SHP77 treated with DMSO at 0.1 percent for 48 hours (cell line): ENCODE measurements around the gene GFRA1.

ENCODE experiments used
- DNase-seq: peaks from one replicate; lab custom pipeline; 2025; lab: John Stamatoyannopoulos, UW

Gene GFRA1

DNA sequence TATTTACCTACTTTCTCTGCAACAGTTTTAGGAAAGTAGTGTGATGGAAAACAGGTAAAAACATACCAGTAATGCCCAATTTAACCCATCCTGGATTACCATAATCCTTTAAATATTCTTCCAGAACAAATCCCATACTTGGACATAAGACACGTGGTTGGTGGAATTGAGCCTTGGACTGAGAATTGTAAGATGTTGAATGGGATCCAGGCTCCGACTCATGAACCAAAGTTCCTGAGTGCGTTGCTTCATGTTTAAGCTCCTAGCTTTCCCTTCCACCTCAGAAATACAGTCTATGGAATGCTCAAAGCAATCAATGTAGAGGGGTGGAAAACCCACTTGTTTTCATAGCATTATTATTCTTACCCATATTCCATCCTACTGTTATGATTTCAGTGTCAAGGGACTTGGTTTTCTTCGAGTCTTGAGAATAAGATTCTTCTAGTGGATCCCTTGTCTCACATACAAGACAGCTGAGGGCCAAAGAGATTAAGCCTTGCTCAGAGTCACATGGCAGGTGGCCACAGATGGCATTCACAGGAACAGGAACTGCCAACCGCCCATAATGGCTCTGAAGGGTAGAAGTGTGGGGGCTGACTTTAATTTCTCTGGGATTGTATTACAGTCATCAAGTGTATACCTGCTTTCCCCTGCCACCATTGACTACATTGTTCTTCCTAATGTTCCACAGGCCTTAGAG is 171.2 kb downstream of the GFRA1 start:
- DNase-seq = no peak

DNA sequence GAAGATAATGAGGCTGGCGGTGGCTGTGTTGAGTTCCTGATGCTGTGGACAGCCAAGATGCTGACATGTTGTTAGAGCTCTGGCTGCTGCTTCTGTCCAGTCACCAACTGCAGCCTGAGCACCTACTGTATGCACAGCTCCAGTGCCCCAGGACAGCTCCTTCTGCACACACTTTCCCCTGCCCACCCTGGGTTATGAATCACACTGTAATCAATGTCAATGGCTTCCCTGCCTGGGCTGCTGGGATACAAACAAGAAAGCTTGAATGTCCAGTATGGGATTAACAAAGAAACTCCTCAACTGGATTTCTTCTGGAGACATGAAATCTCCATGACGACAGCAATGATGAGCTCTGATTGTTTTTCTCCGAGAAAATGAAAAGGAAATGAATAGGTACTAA is 172.0 kb downstream of the GFRA1 start:
- DNase-seq = no peak

DNA sequence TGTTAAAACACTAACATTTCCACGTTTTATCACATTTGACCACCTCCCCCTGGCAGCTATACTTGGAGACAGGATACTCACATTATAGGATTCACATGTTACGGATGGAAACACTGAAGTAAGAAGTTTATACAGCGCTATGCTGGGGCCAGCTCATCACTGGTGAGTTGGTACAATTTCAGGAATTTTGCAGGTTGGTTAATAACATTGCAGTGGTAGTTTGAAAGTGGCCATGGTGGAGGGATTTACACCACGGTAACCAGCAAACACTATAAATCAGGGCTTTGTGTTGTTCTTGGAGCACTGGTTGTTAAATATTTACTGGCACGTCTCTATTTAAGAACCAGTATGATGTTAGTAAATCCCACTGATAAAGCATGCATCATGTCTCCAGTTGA is 174.0 kb downstream of the GFRA1 start:
- no peak for DNase-seq

- no peak for DNase-seq
Measured at GRCh38 chr10:116098411-116099022, 174.5 kb downstream of the GFRA1 start.

DNA sequence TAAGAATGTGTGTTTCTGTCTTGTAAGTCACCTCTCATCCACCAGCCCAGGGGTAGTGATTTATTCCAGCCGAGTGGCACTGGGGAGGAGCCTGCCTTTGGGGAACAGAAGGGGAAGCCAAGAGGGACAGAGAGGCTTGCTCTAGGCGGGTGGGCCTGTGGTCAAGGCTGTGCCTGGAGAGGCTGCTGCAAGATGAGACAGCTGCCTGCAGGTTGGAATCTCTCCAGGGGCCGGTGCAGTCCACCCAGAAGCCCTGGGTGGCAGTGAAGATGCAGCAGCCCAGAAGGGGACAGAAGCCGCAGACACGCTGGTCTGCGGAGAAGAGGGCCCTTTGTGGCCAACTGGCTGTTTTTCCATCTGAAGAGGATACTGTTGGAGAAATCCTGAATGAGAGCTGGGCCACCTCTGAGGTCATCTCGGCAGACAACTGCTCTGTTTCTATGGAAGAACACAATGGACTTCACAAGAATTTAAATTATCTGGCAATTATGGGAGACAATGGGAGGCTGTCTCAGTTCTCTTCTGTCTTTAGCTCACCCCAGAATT is 175.7 kb downstream of the GFRA1 start:
- DNase-seq = no peak

DNA sequence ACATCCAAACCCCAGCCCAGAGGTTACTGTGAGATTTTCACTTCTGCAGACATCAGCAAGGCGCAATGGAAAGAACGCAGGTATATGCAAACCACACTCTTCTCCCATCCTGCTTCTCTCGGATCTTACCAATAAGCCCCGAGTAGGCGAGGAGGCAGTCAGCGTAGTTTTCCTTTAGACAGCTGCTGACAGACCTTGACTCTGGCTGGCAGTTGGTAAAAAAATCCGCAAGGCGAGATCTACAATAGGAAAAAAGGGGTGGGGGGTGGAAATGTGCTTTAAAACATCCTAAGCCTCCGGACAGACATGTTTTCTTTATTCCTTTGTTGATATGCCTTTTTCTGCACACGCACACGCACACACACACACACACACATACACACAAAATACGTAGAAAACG is 176.5 kb downstream of the GFRA1 start:
- no peak for DNase-seq

- DNase-seq = no peak
Measured at GRCh38 chr10:116094356-116094755, 178.7 kb downstream of the GFRA1 start.

DNA sequence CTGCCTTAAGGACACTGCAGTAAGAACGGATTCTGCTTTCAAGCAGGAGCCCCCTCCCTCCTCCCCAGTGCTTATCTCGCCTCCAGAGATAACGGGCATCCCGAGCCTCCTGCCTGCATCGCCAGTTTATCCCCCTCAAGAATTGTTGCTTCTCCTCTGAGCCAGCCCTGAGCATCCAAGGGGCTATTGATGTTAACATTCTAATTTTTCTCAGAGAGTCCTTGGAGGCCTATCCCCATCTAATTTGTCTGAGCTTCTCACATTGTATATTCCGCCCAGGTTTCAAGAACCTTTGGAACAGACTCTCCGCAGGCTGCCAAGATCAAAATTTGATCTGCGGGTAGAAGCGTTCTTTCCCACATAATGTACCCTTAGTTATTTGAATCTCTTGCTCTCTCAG is 180.0 kb downstream of the GFRA1 start:
- DNase-seq = no peak

- DNase-seq = no peak
Measured at GRCh38 chr10:116088985-116089384, 184.0 kb downstream of the GFRA1 start.

GRCh38 chr10:116085323-116085722 is 187.7 kb downstream of the GFRA1 start:
- DNase-seq = no peak

DNA sequence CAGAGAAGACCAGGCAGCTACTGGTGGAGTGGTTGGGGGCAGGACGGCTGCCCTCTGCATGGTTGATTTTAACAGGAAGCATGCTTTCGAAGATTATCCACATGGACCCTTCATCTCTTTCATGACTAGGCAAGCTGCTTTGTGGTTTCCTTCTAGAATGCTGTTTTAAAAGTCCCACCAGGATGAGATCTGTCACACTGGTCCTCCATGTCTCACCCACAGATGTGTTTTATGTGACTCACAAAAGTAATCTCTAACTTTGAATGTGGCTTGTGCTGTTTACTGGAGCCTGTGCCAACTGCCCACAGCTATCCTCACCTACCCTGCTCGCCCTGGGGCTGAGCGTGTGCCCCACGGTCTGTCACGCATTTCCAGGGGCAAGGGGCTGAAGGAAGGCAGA is 188.8 kb downstream of the GFRA1 start:
- no peak for DNase-seq

GRCh38 chr10:116083226-116083762 is 189.7 kb downstream of the GFRA1 start:
- DNase-seq = no peak

DNA sequence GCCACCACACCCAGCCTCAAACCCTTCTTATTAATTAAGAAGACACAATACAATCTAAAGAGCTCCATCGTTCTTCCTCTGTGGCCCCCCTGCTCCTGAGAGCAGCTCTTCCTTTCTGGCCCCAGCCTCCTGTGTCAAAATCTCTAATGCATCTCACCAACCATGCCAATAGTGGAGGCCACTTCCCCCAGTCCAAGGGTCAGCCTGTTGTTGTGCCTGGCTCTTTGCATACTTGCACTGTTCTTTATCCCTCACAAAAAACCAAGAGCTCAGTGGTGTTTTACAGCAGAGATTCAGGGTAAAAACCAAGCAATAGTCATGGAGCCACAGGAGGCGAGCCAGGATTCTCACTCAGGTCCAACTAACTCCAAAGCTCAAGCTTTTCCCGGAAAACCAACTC is 190.2 kb downstream of the GFRA1 start:
- DNase-seq = no peak

DNA sequence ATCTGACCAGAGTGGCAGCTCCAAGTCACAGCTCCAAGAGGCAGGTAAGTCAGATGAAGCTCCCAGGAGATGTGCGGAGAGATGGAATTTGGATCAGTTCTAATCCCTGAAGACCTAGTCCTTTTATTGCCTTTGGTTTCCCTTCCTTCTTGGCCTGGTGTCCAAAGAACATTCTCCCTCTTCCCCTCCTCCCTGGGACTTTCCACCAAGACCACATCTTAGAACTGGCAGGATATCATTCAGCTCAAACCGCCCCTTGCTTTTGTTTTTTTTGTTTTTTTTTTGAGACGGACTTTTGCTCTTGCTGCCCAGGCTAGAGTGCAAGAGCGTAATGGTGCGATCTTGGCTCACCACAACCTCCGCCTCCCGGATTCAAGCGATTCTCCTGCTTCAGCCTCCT is 190.8 kb downstream of the GFRA1 start:
- DNase-seq = no peak

- DNase-seq = no peak
Measured at GRCh38 chr10:116080553-116080952, 192.5 kb downstream of the GFRA1 start.

DNA sequence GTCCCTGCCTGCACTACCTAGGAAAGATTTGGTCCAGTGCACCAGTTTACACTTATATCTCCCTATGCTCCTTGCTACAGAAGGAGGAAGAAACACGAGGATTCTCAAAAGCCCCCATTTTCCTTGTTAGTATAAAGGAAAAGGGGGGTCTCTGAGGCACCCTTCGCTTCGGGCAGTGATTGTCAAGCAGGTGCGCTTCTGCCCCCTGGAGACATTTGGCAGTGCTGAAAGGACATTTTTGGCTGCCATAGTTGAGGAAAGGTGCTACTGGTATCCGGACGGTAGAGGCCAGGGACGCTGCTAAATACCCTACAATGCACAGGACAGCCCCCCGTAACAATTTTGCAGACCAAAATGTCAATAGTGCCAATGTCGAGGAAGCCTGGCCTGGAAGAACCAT is 193.7 kb downstream of the GFRA1 start:
- DNase-seq = no peak

DNA sequence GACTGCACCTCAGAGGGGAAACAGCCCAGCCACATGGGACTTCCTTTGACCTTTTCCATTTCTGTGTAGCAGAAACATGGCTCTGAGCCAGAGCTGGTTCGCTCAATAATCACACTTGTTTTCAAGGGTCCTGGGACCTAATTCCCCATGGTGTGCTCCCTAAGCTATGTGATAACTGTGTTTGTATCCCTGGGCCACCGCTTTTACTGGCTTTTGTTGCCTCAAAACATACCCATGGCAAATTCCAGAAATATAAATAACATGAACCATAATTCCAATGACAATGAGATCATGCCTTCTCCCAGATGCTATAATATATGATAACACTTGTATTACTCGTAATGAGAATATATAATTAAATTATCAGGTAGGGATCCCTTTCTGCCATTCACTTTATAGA is 196.4 kb downstream of the GFRA1 start:
- no peak for DNase-seq

DNA sequence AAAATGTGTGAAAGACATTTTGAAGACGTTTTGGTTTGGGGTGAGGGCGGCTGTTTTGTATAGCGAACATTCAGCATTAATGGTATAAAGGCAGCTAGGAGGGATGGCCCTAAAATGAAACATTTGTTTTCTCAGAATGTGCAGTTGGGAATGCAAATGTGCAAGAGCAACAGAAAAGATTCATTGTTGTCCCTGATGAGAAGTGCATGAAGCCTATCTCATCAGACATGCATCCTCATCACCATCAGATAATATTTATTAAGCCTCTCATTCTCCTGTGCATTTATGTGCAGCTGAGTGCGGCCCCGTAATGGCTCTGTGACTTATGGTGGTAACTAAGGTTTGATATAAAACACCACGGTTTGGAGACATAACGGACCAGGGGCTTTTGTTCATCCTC is 199.5 kb downstream of the GFRA1 start:
- no peak for DNase-seq

- DNase-seq = no peak
Measured at GRCh38 chr10:116073001-116073400, 200.0 kb downstream of the GFRA1 start.

GRCh38 chr10:116071453-116072148 is 201.4 kb downstream of the GFRA1 start:
- no peak for DNase-seq

DNA sequence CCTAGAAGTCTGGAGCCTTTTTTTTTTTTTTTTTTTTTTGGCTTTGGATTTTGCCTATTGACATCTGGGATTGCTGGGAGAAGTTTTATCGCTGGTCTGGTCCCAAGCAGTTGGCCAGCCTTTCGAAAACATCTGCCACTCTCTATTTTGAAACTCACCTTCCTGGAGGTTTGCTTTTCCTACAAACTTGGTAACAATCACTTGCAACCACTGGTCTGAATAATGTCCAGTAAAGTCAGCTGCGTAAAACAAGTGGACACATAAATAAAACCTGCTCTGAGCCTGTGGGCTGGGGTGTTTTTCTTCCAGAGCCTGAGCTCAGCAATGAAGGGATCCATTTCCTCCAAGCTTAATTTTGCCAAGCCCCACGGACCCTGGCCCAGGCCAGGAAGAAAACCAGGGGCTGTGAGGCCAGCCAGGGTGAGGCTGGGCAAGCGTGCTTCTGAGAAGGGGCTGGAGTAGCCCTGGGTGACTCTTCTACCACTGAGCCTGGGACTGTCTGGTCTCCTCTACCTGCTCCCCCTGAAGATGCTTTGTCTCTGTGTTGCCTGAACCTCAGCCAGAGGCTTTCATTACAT is 202.2 kb downstream of the GFRA1 start:
- DNase-seq = no peak

DNA sequence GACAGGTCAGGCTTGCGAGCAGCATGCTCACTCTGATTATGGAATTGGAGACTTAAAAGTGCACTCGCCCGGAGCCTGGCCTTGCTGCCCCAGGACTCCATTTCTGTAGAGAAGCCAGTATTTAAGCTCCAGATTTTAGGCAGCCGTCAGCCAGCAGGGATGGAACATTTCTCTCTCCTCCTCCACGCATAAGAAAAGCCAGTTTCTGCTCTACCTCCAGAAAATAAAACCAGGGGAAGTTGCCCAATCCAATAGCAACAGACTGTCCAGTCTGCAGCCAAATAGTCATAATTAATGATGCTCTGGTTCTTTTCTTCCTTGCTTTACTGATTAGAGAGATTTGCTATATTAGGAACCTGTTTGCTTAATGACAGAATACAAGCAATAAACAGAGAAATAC is 203.2 kb downstream of the GFRA1 start:
- DNase-seq = no peak

- no peak for DNase-seq
Measured at GRCh38 chr10:116067825-116068224, 205.2 kb downstream of the GFRA1 start.
